Smooth muscle cell (in vitro differentiated cells): ENCODE results near the gene CCDC27. TPM values are rescaled to one million over a fixed set of nuclear protein-coding genes. Genes with fewer than 3 reads are reported as not detected.

Experiments
- DNase-seq: peaks from one replicate; lab custom pipeline; 2025; ENCODE audit not compliant: unreplicated experiment; lab: John Stamatoyannopoulos, UW
- H2AFZ ChIP-seq: fragments of 200-600 bp; sonication (generic); 2 replicates; pipeline ENCODE4 v1.6.0; 2016; ENCODE audit warnings: antibody characterized with exemption, low read depth, mild to moderate bottlenecking
- H3F3A ChIP-seq: fragments of 200-600 bp; sonication (generic); 2 replicates; pipeline ENCODE4 v1.6.0; 2017; ENCODE audit warnings: antibody characterized with exemption, low read depth
- H3K27ac ChIP-seq: fragments of 200-600 bp; sonication (generic); 2 replicates; pipeline ENCODE4 v1.5.1; 2016; ENCODE audit warnings: low read depth, mild to moderate bottlenecking
- H3K27me3 ChIP-seq: fragments of 200-600 bp; sonication (generic); 2 replicates; pipeline ENCODE4 v1.6.1; 2016; ENCODE audit warnings: low read depth, mild to moderate bottlenecking
- H3K36me3 ChIP-seq: fragments of 200-600 bp; sonication (generic); 2 replicates; pipeline ENCODE4 v1.5.1; 2016; ENCODE audit warnings: low read depth
- H3K4me1 ChIP-seq: fragments of 200-600 bp; sonication (generic); 2 replicates; pipeline ENCODE4 v1.5.1; 2016; ENCODE audit warnings: low read depth
- H3K4me2 ChIP-seq: fragments of 200-600 bp; sonication (generic); 2 replicates; pipeline ENCODE4 v1.6.0; 2016; ENCODE audit warnings: mild to moderate bottlenecking
- H3K4me3 ChIP-seq: fragments of 200-600 bp; sonication (generic); 2 replicates; pipeline ENCODE4 v1.5.1; 2016; ENCODE audit warnings: mild to moderate bottlenecking
- H3K79me2 ChIP-seq: fragments of 200-600 bp; sonication (generic); 2 replicates; pipeline ENCODE4 v1.6.0; 2016; ENCODE audit warnings: low read depth, mild to moderate bottlenecking
- H3K9ac ChIP-seq: fragments of 200-600 bp; sonication (generic); 2 replicates; pipeline ENCODE4 v1.6.0; 2016; ENCODE audit warnings: low read depth
- H3K9me3 ChIP-seq: fragments of 200-600 bp; sonication (generic); replicated peaks from 2 replicates; pipeline ENCODE4 v1.5.1; 2016; ENCODE audit warnings: low read depth
- H4K20me1 ChIP-seq: fragments of 200-600 bp; sonication (generic); 2 replicates; pipeline ENCODE4 v1.6.0; 2016; ENCODE audit warnings: low read depth
- CTCF ChIP-seq: fragments of 200-600 bp; sonication (generic); IDR thresholded peaks from 2 replicates; pipeline ENCODE4 v1.5.1; 2017; ENCODE audit warnings: borderline replicate concordance, mild to moderate bottlenecking, antibody characterized with exemption; ENCODE audit not compliant: insufficient read depth, poor library complexity, severe bottlenecking
- WGBS: methylation state at CpG from one replicate; pipeline ENCODE4 v1.1.7; 2016; ENCODE audit warnings: low lambda C conversion rate; 5-methylcytosine and 5-hydroxymethylcytosine counted together
- polyA plus RNA-seq: library from polyadenylated mRNA; unstranded; fragments of >200 nt; fragmentation: Nextera tagmentation; extraction: Ambion mirVana; gene quantifications from 2 replicates; pipeline ENCODE4 v1.2.1, GENCODE V29; 2016
- total RNA-seq: library from RNA; depleted of rRNA; stranded (reverse); fragments of >200 nt; gene quantifications from 2 replicates; pipeline ENCODE4 v1.2.3, GENCODE V29; 2014

Gene CCDC27
- total and polyA plus RNA-seq, 2 experiments from 2014 or later, result not detected

GRCh38 chr1:3817138-3817740 lies 65.0 kb downstream of the CCDC27 start:
- no peak for DNase-seq

GRCh38 chr1:3817821-3818597 lies 65.8 kb downstream of the CCDC27 start:
- H3F3A ChIP-seq, result no peaks in the 10 kb centered on the region
- H3K4me3 ChIP-seq, result no peak overlapping the region
- no peaks in the 10 kb centered on the region for H3K27me3 ChIP-seq
- H3K9me3 ChIP-seq, result no peaks in the 10 kb centered on the region
- H3K4me2 ChIP-seq, result no peak overlapping the region
- no peak overlapping the region for H3K27ac ChIP-seq
- no peaks in the 10 kb centered on the region for H3K79me2 ChIP-seq
- H3K36me3 ChIP-seq, result peaks cover 4% of the 10 kb centered on the region
- TF ChIP-seq CTCF, result no peak
- 91% methylated on average over 28 of the region's 28 CpGs for WGBS
- H3K9ac ChIP-seq, result no peak overlapping the region
- H3K4me1 ChIP-seq, result no peaks in the 10 kb centered on the region
- H2AFZ ChIP-seq, result no peak overlapping the region
- H4K20me1 ChIP-seq, result no peaks in the 10 kb centered on the region
- no peak for DNase-seq

More at GRCh38 chr1:3817138-3817740, 65.0 kb downstream of the CCDC27 start:
- Histone ChIP-seq H3K27me3 (no peaks in the 10 kb centered on the region), H3K4me3 (no peak overlapping the region), H3K79me2 (no peaks in the 10 kb centered on the region), H4K20me1 (no peaks in the 10 kb centered on the region), H3K4me2 (no peak overlapping the region), H3K36me3 (peaks cover 4% of the 10 kb centered on the region), H3K9me3 (no peaks in the 10 kb centered on the region), H2AFZ (no peak overlapping the region), H3K27ac (no peak overlapping the region), H3K4me1 (no peaks in the 10 kb centered on the region), H3K9ac (no peak overlapping the region), H3F3A (no peaks in the 10 kb centered on the region)
- WGBS, result 97% methylated on average over 17 of the region's 17 CpGs
- TF ChIP-seq CTCF, result no peak

GRCh38 chr1:3819771-3820200 lies 67.5 kb downstream of the CCDC27 start:
- Histone ChIP-seq H3K4me3 (no peak overlapping the region), H3K9ac (no peak overlapping the region), H2AFZ (no peak overlapping the region), H3K79me2 (no peaks in the 10 kb centered on the region), H3F3A (no peaks in the 10 kb centered on the region), H3K27ac (no peak overlapping the region), H4K20me1 (no peaks in the 10 kb centered on the region), H3K4me2 (no peak overlapping the region), H3K36me3 (no peaks in the 10 kb centered on the region), H3K27me3 (no peaks in the 10 kb centered on the region), H3K4me1 (no peaks in the 10 kb centered on the region), H3K9me3 (no peaks in the 10 kb centered on the region)
- no peak for DNase-seq
- TF ChIP-seq CTCF, result no peak
- 75% methylated on average over 10 of the region's 10 CpGs for WGBS

GRCh38 chr1:3820316-3820715 lies 68.1 kb downstream of the CCDC27 start:
- TF ChIP-seq CTCF, result no peak
- Histone ChIP-seq H3K79me2 (no peaks in the 10 kb centered on the region), H3K9ac (no peak overlapping the region), H4K20me1 (no peaks in the 10 kb centered on the region), H3K4me2 (no peak overlapping the region), H3K4me3 (no peak overlapping the region), H3F3A (no peaks in the 10 kb centered on the region), H3K4me1 (no peaks in the 10 kb centered on the region), H2AFZ (no peak overlapping the region), H3K27ac (no peak overlapping the region), H3K36me3 (no peaks in the 10 kb centered on the region), H3K9me3 (no peaks in the 10 kb centered on the region), H3K27me3 (no peaks in the 10 kb centered on the region)
- 89% methylated on average over 8 of the region's 8 CpGs for WGBS
- no peak for DNase-seq
